ENCODE measurements around the gene KCNQ1.

The KCNQ1 gene

GRCh38 chr11:2858995-2859698 is 414.3 kb downstream of the KCNQ1 start:
- DNase-seq, result no peak

GRCh38 chr11:2859699-2860037 is 414.9 kb downstream of the KCNQ1 start:
- DNase-seq, result no peak

GRCh38 chr11:2860636-2861035 is 415.8 kb downstream of the KCNQ1 start:
- no peak for DNase-seq

- DNase-seq, result no peak
These were observed 417.8 kb downstream of the KCNQ1 start for GRCh38 chr11:2862395-2863275.

GRCh38 chr11:2863276-2863618 is 418.4 kb downstream of the KCNQ1 start:
- DNase-seq, result no peak

GRCh38 chr11:2864901-2865300 is 420.1 kb downstream of the KCNQ1 start:
- DNase-seq, result no peak

- DNase-seq, result no peak
These were observed 421.2 kb downstream of the KCNQ1 start for GRCh38 chr11:2865922-2866577.

- DNase-seq, result no peak
These were observed 422.3 kb downstream of the KCNQ1 start for GRCh38 chr11:2867142-2867541.

- DNase-seq, result no peak
These were observed 423.1 kb downstream of the KCNQ1 start for GRCh38 chr11:2867722-2868505.

- DNase-seq, result no peak
These were observed 423.8 kb downstream of the KCNQ1 start for GRCh38 chr11:2868506-2869133.

- DNase-seq, result no peak
These were observed 424.3 kb downstream of the KCNQ1 start for GRCh38 chr11:2869134-2869526.

- no peak for DNase-seq
These were observed 425.0 kb downstream of the KCNQ1 start for GRCh38 chr11:2869561-2870427.

- no peak for DNase-seq
These were observed 425.7 kb downstream of the KCNQ1 start for GRCh38 chr11:2870460-2870859.

GRCh38 chr11:2870969-2871680 is 426.3 kb downstream of the KCNQ1 start:
- no peak for DNase-seq

GRCh38 chr11:2874963-2875362 is 430.2 kb downstream of the KCNQ1 start:
- DNase-seq, result no peak

- no peak for DNase-seq
These were observed 432.7 kb downstream of the KCNQ1 start for GRCh38 chr11:2877474-2877873.

GRCh38 chr11:2878782-2879181 is 434.0 kb downstream of the KCNQ1 start:
- no peak for DNase-seq

- no peak for DNase-seq
These were observed 435.8 kb downstream of the KCNQ1 start for GRCh38 chr11:2880646-2881045.

- no peak for DNase-seq
These were observed 436.5 kb downstream of the KCNQ1 start for GRCh38 chr11:2881076-2881980.

- DNase-seq, result no peak
These were observed 437.2 kb downstream of the KCNQ1 start for GRCh38 chr11:2881981-2882375.

All from activated effector memory CD4-positive, alpha-beta T cell treated with Interleukin-2 at 50 U/mL for 16 hours (primary cell).